OCI-LY1 (cell line): ENCODE measurements around the gene TATDN2.
A peak's percentile ranks its signal among the peaks of the same experiment; 100 is the strongest.

Experiments
- H2AFZ ChIP-seq: fragments of 200-600 bp; sonication (generic), shearing (Covaris generic); 2 replicates; pipeline ENCODE4 v1.6.0; 2014; ENCODE audit warnings: antibody characterized with exemption, mild to moderate bottlenecking, low read length
- H3F3A ChIP-seq: fragments of 200-600 bp; sonication (generic), shearing (Covaris generic); 2 replicates; pipeline ENCODE4 v1.6.0; 2014; ENCODE audit warnings: mild to moderate bottlenecking, antibody characterized with exemption, low read length, moderate library complexity; ENCODE audit not compliant: insufficient read depth
- H3K27ac ChIP-seq: fragments of 200-600 bp; sonication (generic); 2 replicates; pipeline ENCODE4 v1.5.1; 2014; ENCODE audit warnings: low read length, mixed run types, mild to moderate bottlenecking, low read depth; ENCODE audit not compliant: poor library complexity, severe bottlenecking
- H3K27me3 ChIP-seq: fragments of 200-600 bp; sonication (generic); 2 replicates; pipeline ENCODE4 v1.6.0; 2014; ENCODE audit warnings: antibody characterized with exemption, mild to moderate bottlenecking, low read length, moderate library complexity; ENCODE audit not compliant: insufficient read depth
- H3K36me3 ChIP-seq: fragments of 200-600 bp; sonication (generic); 2 replicates; pipeline ENCODE4 v1.6.1; 2014; ENCODE audit warnings: mild to moderate bottlenecking, antibody characterized with exemption, low read length, moderate library complexity, mixed read lengths; ENCODE audit not compliant: insufficient read depth
- H3K4me1 ChIP-seq: fragments of 200-600 bp; sonication (generic); 2 replicates; pipeline ENCODE4 v1.5.1; 2014; ENCODE audit warnings: mild to moderate bottlenecking, low read length, moderate library complexity; ENCODE audit not compliant: insufficient read depth, severe bottlenecking
- H3K4me2 ChIP-seq: fragments of 200-600 bp; sonication (generic), shearing (Covaris generic); 2 replicates; pipeline ENCODE4 v1.6.1; 2014; ENCODE audit warnings: low read length
- H3K4me3 ChIP-seq: fragments of 200-600 bp; sonication (generic); 2 replicates; pipeline ENCODE4 v1.5.1; 2014; ENCODE audit warnings: low read length, low read depth, mild to moderate bottlenecking, mixed read lengths; ENCODE audit not compliant: poor library complexity, severe bottlenecking
- H3K79me2 ChIP-seq: fragments of 200-600 bp; shearing (Covaris generic); 2 replicates; pipeline ENCODE4 v1.6.1; 2016; ENCODE audit warnings: mixed run types, low read length, mixed read lengths; ENCODE audit not compliant: insufficient read depth
- H3K9ac ChIP-seq: fragments of 200-600 bp; sonication (generic), shearing (Covaris generic); 2 replicates; pipeline ENCODE4 v1.6.1; 2014; ENCODE audit warnings: mild to moderate bottlenecking, low read length, mixed read lengths
- H3K9me2 ChIP-seq: fragments of 200-600 bp; sonication (generic), shearing (Covaris generic); 2 replicates; pipeline ENCODE4 v1.6.1; 2014; ENCODE audit warnings: low read depth, mild to moderate bottlenecking, low read length, mixed read lengths
- H3K9me3 ChIP-seq: fragments of 200-600 bp; shearing (Covaris generic); 2 replicates; pipeline ENCODE4 v1.6.1; 2014; ENCODE audit warnings: low read length, mixed read lengths
- H4K20me1 ChIP-seq: fragments of 200-600 bp; sonication (generic), shearing (Covaris generic); 2 replicates; pipeline ENCODE4 v1.6.0; 2016; ENCODE audit warnings: mild to moderate bottlenecking, low read length; ENCODE audit not compliant: insufficient read depth
- CTCF ChIP-seq: fragments of 200-600 bp; sonication (generic), shearing (Covaris generic); IDR thresholded peaks from 2 replicates; pipeline ENCODE4 v1.5.1; 2017; ENCODE audit warnings: mild to moderate bottlenecking, antibody characterized with exemption, low read length, moderate library complexity, mixed read lengths
- EZH2 ChIP-seq: fragments of 200-600 bp; sonication (generic), shearing (Covaris generic); IDR thresholded peaks from 2 replicates; pipeline ENCODE4 v1.8.0; 2017; ENCODE audit warnings: borderline replicate concordance, mixed run types, mild to moderate bottlenecking, antibody characterized with exemption, low read length, moderate library complexity, mixed read lengths

TATDN2 gene

GRCh38 chr3:10321630-10322351, 73.5 kb downstream of the TATDN2 start:
- H3K27ac ChIP-seq: no peak overlapping the region
- peaks cover 20% of the 10 kb centered on the region; the same call in 1 of the 2 replicates for H3K36me3 ChIP-seq
- no peaks in the 10 kb centered on the region for H3K27me3 ChIP-seq
- H3K4me3 ChIP-seq: no peak overlapping the region
- no peaks in the 10 kb centered on the region for H4K20me1 ChIP-seq
- no peak overlapping the region for H3K4me2 ChIP-seq
- H3K9me3 ChIP-seq: no peaks in the 10 kb centered on the region
- H3K9ac ChIP-seq: no peak overlapping the region
- H3K9me2 ChIP-seq: no peaks in the 10 kb centered on the region
- no peak for TF ChIP-seq EZH2
- TF ChIP-seq CTCF: no peak
- H2AFZ ChIP-seq: no peak overlapping the region
- peaks cover 15% of the 10 kb centered on the region for H3K4me1 ChIP-seq
- H3F3A ChIP-seq: no peaks in the 10 kb centered on the region
- peaks cover 17% of the 10 kb centered on the region for H3K79me2 ChIP-seq

GRCh38 chr3:10322352-10322710, 74.1 kb downstream of the TATDN2 start:
- H3K27ac ChIP-seq: no peak overlapping the region
- H3K9me2 ChIP-seq: no peaks in the 10 kb centered on the region

GRCh38 chr3:10327592-10327991, 79.3 kb downstream of the TATDN2 start:
- no peaks in the 10 kb centered on the region for H3K36me3 ChIP-seq
- H3K9me2 ChIP-seq: no peaks in the 10 kb centered on the region
- 0 out of 2 replicates have a peak, but pooled peaks cover 3% of the 10 kb centered on the region for H3K27me3 ChIP-seq
- H4K20me1 ChIP-seq: no peaks in the 10 kb centered on the region
- no peaks in the 10 kb centered on the region for H3K9me3 ChIP-seq
- no peak overlapping the region for H2AFZ ChIP-seq
- no peak overlapping the region for H3K4me2 ChIP-seq
- H3K9ac ChIP-seq: no peak overlapping the region
- no peaks in the 10 kb centered on the region for H3K4me1 ChIP-seq
- no peaks in the 10 kb centered on the region for H3F3A ChIP-seq
- H3K79me2 ChIP-seq: no peaks in the 10 kb centered on the region
- no peak for TF ChIP-seq EZH2
- no peak for TF ChIP-seq CTCF
- no peak overlapping the region for H3K27ac ChIP-seq
- no peak overlapping the region for H3K4me3 ChIP-seq

More at GRCh38 chr3:10322352-10322710, 74.1 kb downstream of the TATDN2 start:
- Histone ChIP-seq H4K20me1 (no peaks in the 10 kb centered on the region), H3K79me2 (peaks cover 17% of the 10 kb centered on the region), H3K4me1 (peaks cover 15% of the 10 kb centered on the region), H2AFZ (no peak overlapping the region), H3K36me3 (peaks cover 16% of the 10 kb centered on the region; the same call in 1 of the 2 replicates), H3F3A (no peaks in the 10 kb centered on the region), H3K4me2 (no peak overlapping the region), H3K27me3 (no peaks in the 10 kb centered on the region), H3K9me3 (no peaks in the 10 kb centered on the region), H3K9ac (no peak overlapping the region), H3K4me3 (no peak overlapping the region)
- TF ChIP-seq CTCF (peak; percentile 68), EZH2 (no peak)
